Tibial nerve (tissue), 4 donors: ENCODE data around the gene ITGAE. TPM values are rescaled to one million over a fixed set of nuclear protein-coding genes. Genes with fewer than 3 reads are reported as not detected.

Experiments used
- DNase-seq, 2 donors: peaks; one replicate each; pipeline ENCODE4 v3.0.0-alpha.2; 2019; ENCODE audit warnings: low spot score in 2 of 2
- H3K27ac ChIP-seq, 4 donors: fragments of 200-600 bp; sonication (generic) in 3 of 4; one replicate each; pipeline ENCODE4 v1.5.1; 2017 to 2019; ENCODE audit warnings: mild to moderate bottlenecking in 1 of 4
- H3K27me3 ChIP-seq, 2 donors: fragments of 200-600 bp; sonication (generic) in 1 of 2; one replicate each; pipeline versions ENCODE4 v1.5.1 to v1.6.0; 2017 to 2019
- H3K36me3 ChIP-seq, 3 donors: fragments of 200-600 bp; sonication (generic); one replicate each; pipeline ENCODE4 v1.5.1; 2018 to 2019
- H3K4me1 ChIP-seq, 4 donors: fragments of 200-600 bp; sonication (generic) in 3 of 4; one replicate each; pipeline ENCODE4 v1.5.1; 2017 to 2019
- H3K4me3 ChIP-seq, 4 donors: fragments of 200-600 bp; sonication (generic) in 3 of 4; one replicate each; pipeline ENCODE4 v1.5.1; 2017 to 2019; ENCODE audit warnings: mild to moderate bottlenecking in 1 of 4, moderate library complexity in 1 of 4
- H3K9me3 ChIP-seq, 4 donors: fragments of 200-600 bp; sonication (generic) in 3 of 4; one replicate each; pipeline ENCODE4 v1.5.1; 2017 to 2019
- CTCF ChIP-seq, 5 experiments: fragments of 200-600 bp in 3 of 5; fragments of 450-650 bp in 2 of 5; sonication (generic) in 3 of 5; IDR thresholded peaks; one replicate each; pipeline ENCODE4 v1.5.1; 2016 to 2019; ENCODE audit warnings: antibody characterized with exemption in 5 of 5, mild to moderate bottlenecking in 3 of 5, moderate library complexity in 2 of 5
- EP300 ChIP-seq, 2 donors: sonication (generic); formaldehyde crosslinking; IDR thresholded peaks; one replicate each; pipeline ENCODE4 v1.6.1; 2017; ENCODE audit warnings: antibody characterized with exemption in 2 of 2, mild to moderate bottlenecking in 1 of 2
- POLR2A ChIP-seq, 2 donors: fragments of 450-650 bp; IDR thresholded peaks; one replicate each; pipeline ENCODE4 v1.6.1; 2017; ENCODE audit warnings: antibody characterized with exemption in 2 of 2, mild to moderate bottlenecking in 2 of 2, moderate library complexity in 2 of 2
- WGBS, 2 donors: methylation state at CpG; one replicate each; pipeline ENCODE4 v1.1.5; 2018; 5-methylcytosine and 5-hydroxymethylcytosine counted together
- total RNA-seq, 4 donors: library from RNA; depleted of rRNA; stranded (reverse); fragments of >200 nt; gene quantifications; one replicate each; pipeline ENCODE4 v1.1.0, GENCODE V29; 2016

ITGAE gene
- total RNA-seq, 4 donors from 2014 or later = 11.1 to 17.5 (median 13.4) TPM

GRCh38 chr17:3772764-3773163 is 28.2 kb downstream of the ITGAE start:
- WGBS, 2 donors = 76 to 79% methylated on average over 12 of the region's 12 CpGs
- H3K36me3 ChIP-seq = no peaks in the 10 kb centered on the region
- no peak for TF ChIP-seq EP300 (IDR thresholded peaks at IDR 0.05)
- peaks cover 0 to 6% (median 0%) of the 10 kb centered on the region in 4 donors for H3K9me3 ChIP-seq
- no peak overlapping the region for H3K27ac ChIP-seq
- no peaks in the 10 kb centered on the region for H3K4me1 ChIP-seq
- no peaks in the 10 kb centered on the region for H3K27me3 ChIP-seq
- DNase-seq = no peak
- no peak overlapping the region for H3K4me3 ChIP-seq

- no peak for DNase-seq
- Histone ChIP-seq H3K9me3 (peaks cover 0 to 16% (median 0%) of the 10 kb centered on the region in 4 donors), H3K4me1 (no peaks in the 10 kb centered on the region), H3K27me3 (no peaks in the 10 kb centered on the region), H3K4me3 (no peak overlapping the region), H3K27ac (no peak overlapping the region), H3K36me3 (no peaks in the 10 kb centered on the region)
- TF ChIP-seq EP300 (IDR thresholded peaks at IDR 0.05) (no peak), CTCF (IDR thresholded peaks at IDR 0.05) (no peak), POLR2A (IDR thresholded peaks at IDR 0.05) (no peak)
- WGBS, 2 donors = 67 to 79% methylated on average over 16 of the region's 16 CpGs
Measured at GRCh38 chr17:3771140-3771539, 29.8 kb downstream of the ITGAE start.

- no peaks in the 10 kb centered on the region for H3K4me1 ChIP-seq
- 45 to 46% methylated on average over 6 to 8 of the region's 8 CpGs for WGBS, 2 donors
- no peak for DNase-seq
- H3K27me3 ChIP-seq = no peaks in the 10 kb centered on the region
- no peak overlapping the region for H3K4me3 ChIP-seq
- no peaks in the 10 kb centered on the region for H3K36me3 ChIP-seq
- peaks cover 0 to 18% (median 0%) of the 10 kb centered on the region in 4 donors for H3K9me3 ChIP-seq
- H3K27ac ChIP-seq = no peak overlapping the region
- no peak for TF ChIP-seq POLR2A (IDR thresholded peaks at IDR 0.05)
- no peak for TF ChIP-seq CTCF (IDR thresholded peaks at IDR 0.05)
- TF ChIP-seq EP300 (IDR thresholded peaks at IDR 0.05) = no peak
Measured at GRCh38 chr17:3770466-3770865, 30.5 kb downstream of the ITGAE start.

GRCh38 chr17:3768769-3769168 is 32.2 kb downstream of the ITGAE start:
- 70 to 71% methylated on average over 8 of the region's 8 CpGs for WGBS, 2 donors
- H3K27ac ChIP-seq = no peak overlapping the region
- H3K9me3 ChIP-seq = peaks cover 0 to 18% (median 0%) of the 10 kb centered on the region in 4 donors
- no peaks in the 10 kb centered on the region for H3K36me3 ChIP-seq
- no peak overlapping the region for H3K4me3 ChIP-seq
- H3K4me1 ChIP-seq = no peaks in the 10 kb centered on the region
- TF ChIP-seq CTCF (IDR thresholded peaks at IDR 0.05) (no peak), POLR2A (IDR thresholded peaks at IDR 0.05) (no peak), EP300 (IDR thresholded peaks at IDR 0.05) (no peak)
- no peak for DNase-seq
- peaks cover 0 to 3% of the 10 kb centered on the region in 2 donors for H3K27me3 ChIP-seq

- H3K9me3 ChIP-seq = peaks cover 0 to 18% (median 0%) of the 10 kb centered on the region in 4 donors
- TF ChIP-seq POLR2A (IDR thresholded peaks at IDR 0.05) = no peak
- TF ChIP-seq EP300 (IDR thresholded peaks at IDR 0.05) = no peak
- no peak for TF ChIP-seq CTCF (IDR thresholded peaks at IDR 0.05)
- 89% methylated on average over 9 of the region's 9 CpGs for WGBS, 2 donors
Measured at GRCh38 chr17:3768341-3768740, 32.6 kb downstream of the ITGAE start.

GRCh38 chr17:3766779-3767178 is 34.2 kb downstream of the ITGAE start:
- TF ChIP-seq EP300 (IDR thresholded peaks at IDR 0.05) (no peak), CTCF (IDR thresholded peaks at IDR 0.05) (no peak), POLR2A (IDR thresholded peaks at IDR 0.05) (no peak)
- H3K4me1 ChIP-seq = no peaks in the 10 kb centered on the region
- H3K4me3 ChIP-seq = no peak overlapping the region
- peaks cover 0 to 4% of the 10 kb centered on the region in 2 donors for H3K27me3 ChIP-seq
- no peak overlapping the region for H3K27ac ChIP-seq
- 94 to 95% methylated on average over 8 of the region's 8 CpGs for WGBS, 2 donors
- peaks cover 0 to 18% (median 0%) of the 10 kb centered on the region in 4 donors for H3K9me3 ChIP-seq
- DNase-seq = no peak
- H3K36me3 ChIP-seq = no peaks in the 10 kb centered on the region

More at GRCh38 chr17:3768341-3768740, 32.6 kb downstream of the ITGAE start:
- no peaks in the 10 kb centered on the region for H3K4me1 ChIP-seq
- no peak for DNase-seq
- no peak overlapping the region for H3K27ac ChIP-seq
- peaks cover 0 to 4% of the 10 kb centered on the region in 2 donors for H3K27me3 ChIP-seq
- H3K4me3 ChIP-seq = no peak overlapping the region
- H3K36me3 ChIP-seq = no peaks in the 10 kb centered on the region
